GM21717 (cell line): Measurements from ENCODE around the gene C4orf33.
"Not testable (repeated sequence)": the region's sequence is repeated elsewhere in the genome, so short reads cannot be mapped to it uniquely, and the experiment has no call there.

Experiments used
- ATAC-seq: cut with Tn5 transposase; IDR thresholded peaks from one replicate; pipeline ENCODE4 v1.9.1; 2021; ENCODE audit warnings: mild to moderate bottlenecking, moderate library complexity; ENCODE audit not compliant: unreplicated experiment

C4orf33 gene, protein sequence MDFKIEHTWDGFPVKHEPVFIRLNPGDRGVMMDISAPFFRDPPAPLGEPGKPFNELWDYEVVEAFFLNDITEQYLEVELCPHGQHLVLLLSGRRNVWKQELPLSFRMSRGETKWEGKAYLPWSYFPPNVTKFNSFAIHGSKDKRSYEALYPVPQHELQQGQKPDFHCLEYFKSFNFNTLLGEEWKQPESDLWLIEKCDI

DNA sequence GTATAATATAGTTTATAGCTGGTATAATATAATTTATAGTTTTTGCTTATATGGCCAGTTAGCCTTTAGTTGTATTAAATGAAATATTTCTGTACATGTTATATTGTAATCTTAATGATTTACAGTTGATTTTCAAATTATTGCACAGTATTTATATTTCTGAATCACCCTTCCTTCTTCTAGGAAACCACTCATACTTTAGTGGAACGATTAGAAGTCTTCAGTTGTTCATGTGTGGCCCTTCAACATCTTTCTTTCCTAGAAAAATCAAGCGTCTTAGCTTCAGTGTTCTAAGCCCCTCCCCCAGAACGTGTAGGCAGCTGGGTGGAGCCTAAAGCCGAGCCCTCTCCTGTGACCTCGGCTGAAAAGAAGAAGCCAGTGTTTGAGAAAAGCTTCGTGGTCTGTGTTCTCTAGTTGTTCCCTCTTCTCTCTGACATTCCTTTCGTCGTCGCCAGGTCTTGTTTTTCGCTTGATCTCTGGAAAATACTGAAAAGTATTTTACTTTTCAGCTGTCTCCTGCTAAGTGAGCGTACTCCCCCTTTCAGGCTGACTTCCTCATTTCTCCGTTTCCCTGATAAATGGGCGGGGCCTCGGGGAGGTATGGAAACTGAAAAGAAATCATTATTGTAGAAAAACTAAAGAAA is at the start of gene C4orf33:
TSS of gene C4orf33 (plus strand) at position 342 of the 644 bp plus-strand sequence. CDS start 6,459 bp downstream, outside the sequence.
- ATAC-seq: peak; percentile 50

DNA sequence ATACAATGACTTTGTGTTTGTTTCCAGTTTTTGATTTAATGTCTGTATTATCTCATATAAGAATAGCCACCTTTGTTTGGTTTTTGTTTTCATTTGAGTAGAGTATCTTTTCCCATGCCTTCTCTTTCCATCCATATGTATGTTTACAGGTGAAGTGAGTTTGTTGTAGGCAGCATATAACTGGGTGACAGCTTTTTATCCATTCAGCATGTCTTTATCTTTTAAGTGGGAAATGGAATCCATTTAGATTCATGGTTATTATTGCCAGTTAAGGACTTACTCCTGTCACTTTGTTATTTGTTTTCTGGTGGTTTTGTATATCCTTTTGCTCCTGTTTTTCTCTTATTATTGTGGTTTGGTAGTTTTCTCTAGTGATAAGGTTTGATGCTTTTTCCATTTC is 36.9 kb upstream of the C4orf33 start:
- ATAC-seq: no peak

DNA sequence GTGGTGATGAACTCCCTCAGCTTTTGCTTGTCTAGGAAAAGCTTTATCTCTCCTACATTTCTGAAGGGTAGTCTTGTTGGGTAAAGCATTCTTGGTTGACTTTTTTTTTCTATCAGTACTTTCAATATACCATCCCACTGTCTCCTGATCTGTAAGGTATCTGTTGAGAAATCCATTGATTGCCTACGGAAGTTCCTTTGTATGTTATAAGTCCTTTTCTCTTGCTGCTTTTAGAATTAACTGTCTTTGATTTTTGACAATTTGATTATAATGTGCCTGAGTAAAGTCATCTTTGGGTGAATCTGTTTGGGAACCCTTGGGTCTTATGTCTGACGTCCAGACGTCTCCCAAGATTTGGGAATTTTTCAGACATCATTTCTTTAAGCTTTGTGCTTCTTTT is 33.4 kb upstream of the C4orf33 start:
- ATAC-seq: no peak

DNA sequence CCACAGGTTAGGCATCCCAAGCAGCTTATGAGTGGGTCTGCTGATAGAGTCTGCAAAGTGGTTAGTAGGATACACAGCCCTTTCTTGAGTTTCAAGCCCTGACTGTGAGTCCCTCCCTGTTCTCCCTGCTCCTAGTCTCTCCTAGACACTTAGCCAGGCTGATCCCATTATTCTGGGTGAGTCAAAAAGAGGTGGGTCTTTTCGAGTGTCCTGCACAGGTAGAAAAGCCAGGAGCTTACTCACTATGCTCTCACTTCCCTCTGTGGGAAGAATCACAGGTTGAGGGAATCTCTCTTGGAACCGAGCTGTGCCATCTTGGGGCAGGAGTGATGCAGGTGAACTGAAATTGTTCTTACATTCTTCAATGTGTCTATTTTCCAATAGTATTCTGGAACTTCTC is 32.3 kb upstream of the C4orf33 start:
- ATAC-seq: no peak

DNA sequence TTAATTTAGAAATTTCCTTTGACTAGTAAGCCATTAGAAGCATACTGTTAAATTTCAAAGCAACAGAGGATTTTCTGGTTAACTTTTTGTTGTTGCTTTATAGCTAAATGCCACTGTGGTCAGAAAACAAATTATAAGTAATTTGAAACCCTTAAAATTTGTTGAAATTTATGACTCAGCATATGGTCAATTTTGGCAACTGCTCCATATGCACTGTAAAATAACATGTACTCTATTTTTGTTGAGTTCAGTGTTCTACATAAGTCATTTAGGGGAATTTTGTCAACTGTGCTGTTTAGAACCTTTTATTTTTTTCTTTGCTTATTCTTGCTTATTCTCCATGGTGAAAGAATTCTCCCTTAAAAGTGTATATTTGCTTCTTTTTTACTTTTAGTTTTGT is 31.2 kb upstream of the C4orf33 start:
- no peak for ATAC-seq

DNA sequence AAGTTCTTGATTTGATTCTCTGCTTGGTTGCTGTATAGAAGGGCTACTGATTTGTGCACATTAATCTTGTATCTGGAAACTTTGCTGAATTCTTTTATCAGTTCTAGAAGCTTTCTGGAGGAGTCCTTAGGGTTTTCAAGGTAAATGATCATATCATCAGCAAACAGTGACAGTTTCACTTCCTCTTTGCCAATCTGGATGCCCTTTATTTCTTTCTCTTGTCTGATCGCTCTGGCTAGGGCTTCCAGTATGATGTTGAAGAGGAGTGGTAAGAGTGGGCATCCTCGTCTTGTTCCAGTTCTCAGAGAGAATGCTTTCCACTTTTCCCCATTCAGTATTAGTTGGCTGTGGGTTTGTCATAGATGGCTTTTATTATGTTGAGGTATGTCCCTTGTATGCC is 26.4 kb upstream of the C4orf33 start:
- not testable (repeated sequence) for ATAC-seq

DNA sequence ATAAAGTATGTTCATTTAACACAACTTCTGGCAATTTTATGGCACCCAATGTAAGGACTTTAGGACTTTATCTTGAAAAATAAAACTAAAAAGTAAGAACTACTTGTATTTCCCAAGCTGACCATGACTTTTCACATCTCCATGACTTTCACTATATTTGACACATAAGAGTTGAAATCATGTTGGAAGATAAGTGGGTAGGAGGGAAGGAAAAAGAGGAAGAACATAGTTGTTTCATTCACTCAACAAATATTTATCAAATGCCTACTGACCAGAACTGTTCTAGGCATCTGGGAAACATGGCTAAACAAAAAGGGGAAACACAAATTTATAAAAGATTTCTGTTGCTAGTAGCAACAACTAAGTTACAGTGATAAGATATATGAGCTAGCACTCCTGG is 18.6 kb upstream of the C4orf33 start:
- no peak for ATAC-seq

DNA sequence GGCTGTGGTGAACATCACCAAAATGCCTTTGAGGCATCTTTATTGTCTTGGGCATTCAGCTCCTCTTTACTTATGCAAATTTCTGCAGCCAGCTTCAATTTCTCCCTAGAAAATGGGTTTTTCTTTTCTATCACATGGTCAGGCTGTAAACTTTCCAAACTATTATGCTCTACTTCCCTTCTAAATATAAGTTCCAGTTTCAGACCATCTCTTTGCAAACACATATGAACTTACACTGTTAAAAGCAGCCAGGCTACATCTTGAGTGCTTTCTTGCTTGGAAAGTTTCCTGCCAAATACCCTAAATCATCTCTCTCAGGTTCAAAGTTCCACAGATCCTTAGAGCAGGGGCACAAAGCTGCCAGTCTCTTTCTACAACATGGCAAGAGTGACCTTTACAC is 15.8 kb upstream of the C4orf33 start:
- no peak for ATAC-seq

DNA sequence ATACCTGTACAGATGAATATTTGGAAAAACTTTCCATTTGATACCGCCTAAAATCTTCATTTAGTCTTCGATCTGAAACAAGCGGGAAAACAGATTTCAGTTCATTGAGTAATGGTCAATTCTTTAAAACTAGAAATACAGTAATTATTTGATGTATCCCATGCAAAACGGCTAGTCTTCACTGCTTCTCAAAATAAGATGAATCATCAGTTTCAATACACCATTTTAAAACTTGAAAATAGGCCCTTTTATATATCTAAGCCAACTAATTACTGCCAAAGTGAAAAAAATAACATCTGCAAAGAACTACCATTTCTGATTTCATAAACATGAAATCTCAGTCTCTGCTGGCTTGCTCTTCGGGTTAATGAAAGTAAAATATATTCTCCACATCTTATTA is 13.7 kb upstream of the C4orf33 start:
- ATAC-seq: no peak

DNA sequence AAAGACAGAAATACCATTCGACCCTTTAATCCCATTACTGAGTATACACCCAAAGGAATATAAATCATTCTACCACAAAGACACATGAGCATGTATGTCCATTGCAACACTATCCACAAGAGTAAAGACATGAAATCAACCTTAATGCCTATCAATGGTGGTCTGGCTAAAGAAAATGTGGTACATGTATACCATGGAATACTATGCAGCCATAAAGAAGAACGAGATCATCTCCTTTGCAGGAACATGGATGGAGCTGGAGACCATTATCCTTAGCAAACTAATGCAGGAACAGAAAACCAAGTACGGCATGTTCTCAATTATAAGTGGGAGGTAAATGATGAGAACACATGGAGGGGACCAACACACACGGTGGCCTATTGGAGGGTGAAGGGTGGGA is 10.5 kb upstream of the C4orf33 start:
- no peak for ATAC-seq

DNA sequence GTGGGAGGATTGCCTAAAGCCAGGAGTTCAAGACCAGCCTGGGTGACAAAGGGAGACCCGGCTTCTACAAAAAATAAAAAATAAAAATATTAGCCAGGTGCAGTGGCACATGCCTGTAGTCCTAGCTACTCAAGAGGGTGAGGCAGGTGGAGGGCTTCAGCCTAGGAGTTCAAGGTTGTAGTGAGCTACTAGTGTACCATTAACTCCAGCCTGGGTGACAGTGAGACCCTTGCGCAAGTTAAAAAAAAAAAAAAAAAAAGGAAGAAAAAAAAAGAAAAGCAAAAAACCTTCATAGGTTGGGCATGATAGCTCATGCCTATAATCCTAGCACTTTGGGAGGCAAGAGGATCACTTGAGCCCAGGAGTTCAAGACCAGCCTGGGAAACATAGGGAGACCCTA is 8.4 kb upstream of the C4orf33 start:
- ATAC-seq: no peak

DNA sequence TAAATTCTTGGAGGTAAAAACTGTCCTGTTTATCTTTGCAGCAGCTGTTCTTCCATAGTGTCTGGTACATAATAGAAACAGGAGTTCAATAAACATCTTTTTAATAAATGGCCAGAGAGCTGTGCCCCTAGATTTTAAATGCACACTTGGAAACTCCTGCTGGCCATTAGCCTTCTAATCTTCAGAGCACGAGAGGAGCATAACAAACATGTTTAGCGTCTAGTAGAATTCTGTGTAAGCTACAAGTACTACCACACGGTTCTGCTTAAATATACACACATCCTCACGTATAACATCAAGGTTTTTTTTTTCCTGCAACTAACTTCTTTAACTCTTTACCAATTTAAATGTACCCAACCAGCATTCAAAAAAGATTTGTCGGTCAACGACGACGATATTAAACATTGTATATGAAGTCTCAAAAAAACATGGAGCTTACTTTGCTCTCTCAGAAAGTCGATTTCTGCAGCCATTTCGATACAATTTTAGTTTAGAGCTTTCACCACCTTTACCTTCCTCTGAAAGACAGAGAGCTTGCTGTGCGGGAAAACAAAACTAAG is 3.2 kb upstream of the C4orf33 start:
- no peak for ATAC-seq

DNA sequence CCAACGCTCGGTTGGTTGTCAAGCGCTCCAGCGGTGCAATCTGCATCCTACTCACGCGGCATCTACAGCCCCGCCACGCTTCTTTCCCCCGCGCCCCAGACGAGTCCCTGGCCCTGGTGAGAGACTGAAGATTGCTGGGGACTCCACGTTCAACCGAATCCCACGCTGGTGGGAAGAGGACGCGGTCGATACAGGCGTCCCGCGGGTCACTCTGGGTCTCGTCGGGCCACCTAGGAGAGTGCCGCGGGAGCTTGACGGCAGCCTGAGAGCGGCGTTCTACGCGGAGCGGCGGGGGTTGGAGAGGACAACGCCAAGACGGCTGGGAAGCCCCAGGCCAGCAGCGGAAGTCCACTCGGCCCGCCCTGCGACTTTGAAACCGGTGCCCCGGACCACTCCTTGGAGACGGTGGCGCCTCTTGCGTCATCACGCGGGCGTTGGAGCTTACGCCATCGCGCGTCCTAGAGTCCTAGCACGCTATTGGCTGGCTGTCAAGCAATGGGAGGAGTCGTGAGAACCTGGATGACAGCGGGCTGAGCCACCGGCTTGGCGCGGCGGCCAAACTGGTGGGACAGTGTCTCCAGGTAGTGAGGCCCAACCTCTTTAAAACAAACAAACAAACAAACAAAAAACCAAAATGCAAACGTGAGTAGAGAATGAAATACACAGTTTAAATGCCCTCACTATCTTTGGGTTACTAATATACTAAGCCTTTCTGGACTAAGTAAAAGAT is 2.6 kb upstream of the C4orf33 start, which contains the start of gene SCLT1:
TSS of gene SCLT1 (minus strand) at position 349 of the 730 bp plus-strand sequence. CDS start 436 bp downstream, outside the sequence.
- ATAC-seq: peak; percentile 93

DNA sequence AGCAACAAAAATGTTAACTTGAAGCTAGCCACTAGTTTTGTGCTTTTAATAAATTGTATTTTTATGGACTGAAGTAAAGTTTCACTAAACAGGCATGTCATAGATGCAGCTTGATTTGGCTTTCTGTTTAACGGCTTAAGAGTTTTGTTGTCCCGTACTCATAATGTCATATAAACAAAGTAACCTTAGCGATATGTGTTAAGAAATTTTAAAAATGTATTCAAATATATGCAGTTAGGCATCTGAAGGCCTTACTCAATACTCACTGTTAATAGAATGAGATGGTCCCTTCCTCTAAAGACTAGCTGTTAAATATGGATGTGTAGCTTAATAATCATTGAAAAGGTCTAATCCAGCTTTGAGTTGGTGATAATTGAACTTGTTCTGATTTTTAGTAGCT is 1.6 kb upstream of the C4orf33 start:
- no peak for ATAC-seq

DNA sequence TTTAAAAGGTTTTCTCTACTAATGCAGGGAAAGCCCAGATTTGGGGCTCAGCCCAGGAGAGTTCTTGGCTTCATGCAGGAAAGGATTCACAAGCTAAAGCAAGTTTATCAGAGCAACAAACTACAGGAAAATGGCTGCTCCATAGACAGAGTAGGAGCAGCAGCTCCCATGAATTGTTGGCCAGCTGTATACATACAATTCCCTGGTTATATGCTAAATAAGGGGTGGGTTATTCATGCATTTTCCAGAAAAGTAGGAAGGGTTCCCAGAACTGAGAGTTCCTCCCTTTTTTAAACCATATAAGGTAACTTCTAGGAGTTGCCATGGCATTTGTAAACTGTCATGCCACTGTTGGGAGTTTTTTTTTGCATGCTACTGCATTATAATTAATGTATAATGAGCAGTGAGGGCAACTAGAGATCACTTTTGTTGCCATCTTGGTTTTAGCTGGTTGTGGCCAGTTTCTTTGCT is 2.6 kb downstream of the C4orf33 start:
- no peak for ATAC-seq

DNA sequence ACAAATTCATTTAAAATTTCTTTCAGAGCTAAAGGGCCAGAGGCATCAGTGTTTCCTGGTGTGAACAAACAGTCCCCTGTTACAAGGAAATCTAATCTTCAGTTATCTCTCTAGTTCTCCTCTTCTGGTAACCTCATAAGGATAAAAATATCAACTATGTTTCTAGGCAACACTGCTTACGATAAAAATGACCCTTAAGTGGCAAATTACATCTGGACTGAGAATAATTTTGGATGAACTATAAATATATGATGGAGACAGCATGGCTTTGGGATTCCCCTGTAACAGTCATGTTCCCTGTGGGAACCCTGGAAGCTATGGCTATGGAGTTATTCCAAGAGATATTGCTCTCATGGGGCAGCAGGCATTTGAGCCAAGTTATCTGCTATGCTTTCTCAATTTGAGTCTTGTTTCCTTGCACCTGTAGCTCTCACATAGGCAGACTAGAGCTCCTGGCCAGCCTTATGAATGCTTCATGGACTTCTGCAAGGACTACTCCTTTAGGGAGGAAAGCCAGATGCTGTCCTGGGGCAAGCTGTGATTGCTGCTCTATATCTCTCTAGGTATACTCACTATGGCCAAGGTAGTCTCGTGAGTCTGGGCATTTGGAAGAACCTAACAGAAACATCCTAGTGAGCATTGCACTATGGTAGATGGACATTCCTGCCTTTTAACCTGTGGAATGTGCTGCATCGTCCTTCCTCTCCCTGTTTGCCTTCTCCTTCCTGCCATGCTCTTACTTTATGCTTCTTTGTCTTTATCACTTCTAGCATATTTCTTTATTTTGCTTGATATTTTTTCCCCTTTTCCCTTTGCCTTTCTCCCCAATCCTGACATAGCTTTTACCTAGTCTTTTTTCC is 14.2 kb downstream of the C4orf33 start:
- ATAC-seq: no peak

DNA sequence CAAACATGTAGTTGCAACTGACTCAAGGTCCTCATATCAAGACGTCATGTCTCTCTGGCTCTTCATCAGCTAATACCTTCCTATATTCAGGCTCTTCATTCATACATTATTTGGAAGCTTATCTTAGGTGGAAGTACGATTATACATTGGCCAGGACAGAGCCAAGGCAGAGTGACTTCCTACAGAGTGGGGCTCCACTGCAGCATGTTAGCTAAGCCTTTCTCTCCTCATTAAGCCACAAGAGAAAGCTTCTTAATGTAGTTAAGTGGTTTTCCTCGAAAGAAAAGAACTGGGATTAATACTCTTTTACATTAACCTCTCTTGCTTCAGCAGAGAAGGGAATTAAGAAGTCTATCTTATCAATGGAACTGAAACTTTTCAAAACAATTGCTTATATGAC is 15.0 kb downstream of the C4orf33 start:
- no peak for ATAC-seq

DNA sequence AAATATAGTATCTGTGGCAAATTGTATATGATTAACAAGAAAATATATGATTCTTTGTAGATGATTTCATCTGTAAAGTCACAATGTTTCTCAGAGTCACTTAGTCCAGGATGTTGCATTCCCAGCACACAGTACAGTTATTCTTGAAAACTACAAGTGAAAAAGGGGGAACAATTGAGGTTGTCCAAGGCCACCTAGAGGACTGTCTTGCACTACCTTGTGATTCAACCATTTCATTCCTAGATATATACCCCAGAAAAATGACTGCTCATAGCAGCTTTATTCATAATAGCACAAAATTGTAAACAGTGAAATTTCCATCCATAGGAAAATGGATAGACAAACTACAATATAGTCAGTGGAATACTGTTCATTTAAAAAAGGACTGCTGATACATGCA is 16.0 kb downstream of the C4orf33 start:
- ATAC-seq: no peak

DNA sequence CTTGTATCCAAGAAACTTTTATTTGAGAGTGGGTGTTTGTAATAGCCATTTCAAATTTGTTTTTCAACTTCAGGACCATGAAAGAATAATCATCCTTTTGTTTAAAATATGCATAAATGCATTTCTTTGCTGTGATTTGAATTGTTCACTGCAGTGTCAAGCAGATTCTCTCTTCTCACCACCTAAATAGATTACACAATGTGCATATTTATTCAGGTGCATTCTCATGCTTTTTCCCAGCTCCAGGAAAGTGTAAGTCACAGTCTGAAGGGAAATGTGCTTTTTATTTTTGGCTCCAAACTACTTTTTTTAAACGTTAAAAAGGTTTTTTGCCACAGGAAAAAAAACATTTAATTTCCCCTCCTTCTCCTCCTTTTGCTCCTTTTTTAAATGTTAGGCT is 17.5 kb downstream of the C4orf33 start:
- ATAC-seq: no peak

DNA sequence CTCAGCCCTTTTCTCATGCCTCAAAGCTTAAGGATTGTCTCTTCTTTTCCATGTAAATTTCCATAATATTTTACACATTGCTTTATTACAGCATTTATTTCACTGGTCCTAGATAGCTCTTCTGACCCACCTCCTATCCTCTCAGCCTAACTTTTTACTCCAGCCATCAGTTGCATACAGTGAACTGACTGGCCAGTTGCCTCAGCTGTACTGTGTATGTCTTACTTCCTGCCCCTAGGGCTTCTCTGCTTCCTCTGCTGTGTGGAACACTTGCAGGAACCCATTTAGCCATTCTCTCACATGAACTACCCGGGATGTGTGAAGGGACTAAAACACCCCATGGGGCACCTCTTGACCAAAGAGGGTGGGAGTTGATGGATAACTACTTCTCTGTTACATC is 18.0 kb downstream of the C4orf33 start:
- no peak for ATAC-seq

DNA sequence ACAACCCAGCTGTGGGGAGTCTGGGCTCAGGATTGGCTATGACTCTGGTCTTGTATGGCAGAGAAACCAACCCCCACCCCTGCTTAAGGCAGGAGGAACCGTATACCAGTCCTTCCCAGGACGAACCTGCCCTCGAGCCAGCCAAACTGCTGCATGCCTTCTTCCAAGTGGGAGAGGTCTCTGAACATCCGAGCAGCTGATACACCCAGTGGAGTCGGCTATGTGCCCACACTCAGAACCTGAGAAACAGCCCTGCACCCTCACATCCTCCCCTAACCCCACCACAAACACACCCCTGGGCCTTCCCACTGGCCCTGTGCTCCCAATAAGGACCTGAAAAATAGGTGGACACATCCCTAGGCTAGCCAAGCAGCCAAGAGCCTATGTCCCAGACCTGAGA is 21.8 kb downstream of the C4orf33 start:
- no peak for ATAC-seq
